Gastroesophageal sphincter (tissue), 3 donors: ENCODE results near the gene ANKRD52.

Source experiments
- EP300 ChIP-seq: sonication (generic); formaldehyde crosslinking; IDR thresholded peaks from one replicate; pipeline ENCODE4 v1.6.1; 2017; ENCODE audit warnings: antibody characterized with exemption, mild to moderate bottlenecking
- POLR2A ChIP-seq, 2 donors: fragments of 450-650 bp; IDR thresholded peaks; one replicate each; pipeline ENCODE4 v1.6.1; 2017; ENCODE audit warnings: antibody characterized with exemption in 2 of 2, mild to moderate bottlenecking in 2 of 2, moderate library complexity in 1 of 2
- TF ChIP-seq, protein P1 (sequence below), 4 experiments: fragments of 200-600 bp in 2 of 4; fragments of 450-650 bp in 2 of 4; sonication (generic) in 1 of 4; IDR thresholded peaks; one replicate each; pipeline ENCODE4 v1.5.1; 2017 to 2019; ENCODE audit warnings: antibody characterized with exemption in 4 of 4, mild to moderate bottlenecking in 2 of 4, moderate library complexity in 2 of 4

DNA sequence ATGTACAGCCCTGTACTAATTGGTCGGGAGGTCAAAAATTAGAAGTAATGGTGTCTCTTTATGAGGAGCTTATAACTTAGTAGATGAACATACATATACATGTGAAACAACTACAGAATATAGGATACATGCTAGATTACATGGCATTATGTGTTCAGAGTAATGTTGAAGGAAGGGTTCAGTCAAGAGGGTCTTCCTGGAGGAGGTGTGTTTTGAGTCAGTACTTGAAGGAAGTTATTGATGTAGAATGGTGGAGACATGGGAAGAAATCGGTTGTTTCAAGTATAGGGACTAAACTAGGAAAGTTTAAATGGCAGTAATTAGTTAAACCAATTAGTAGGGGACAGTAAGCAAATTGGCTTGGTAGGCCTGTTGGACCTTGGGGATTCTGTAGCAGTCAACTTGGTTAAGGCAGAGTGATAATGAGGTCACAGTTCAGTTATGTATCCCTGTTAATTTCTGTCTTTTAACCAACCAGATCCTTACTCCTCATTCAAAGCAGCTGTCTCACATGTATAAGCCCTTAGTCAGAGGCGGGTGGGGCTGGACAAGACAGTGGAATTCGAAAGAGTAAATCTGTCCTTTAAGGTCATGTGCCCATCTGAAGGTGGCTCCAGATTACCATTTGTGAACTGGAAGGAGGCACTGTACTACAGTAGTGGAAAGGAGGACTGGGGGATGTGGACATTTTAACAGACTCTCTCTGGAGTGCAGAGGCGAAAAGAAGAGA, 3.5 kb upstream of the ANKRD52 start:
- TF ChIP-seq POLR2A (IDR thresholded peaks at IDR 0.05): no peak
- TF ChIP-seq EP300: no peak
- TF ChIP-seq, protein P1, sequence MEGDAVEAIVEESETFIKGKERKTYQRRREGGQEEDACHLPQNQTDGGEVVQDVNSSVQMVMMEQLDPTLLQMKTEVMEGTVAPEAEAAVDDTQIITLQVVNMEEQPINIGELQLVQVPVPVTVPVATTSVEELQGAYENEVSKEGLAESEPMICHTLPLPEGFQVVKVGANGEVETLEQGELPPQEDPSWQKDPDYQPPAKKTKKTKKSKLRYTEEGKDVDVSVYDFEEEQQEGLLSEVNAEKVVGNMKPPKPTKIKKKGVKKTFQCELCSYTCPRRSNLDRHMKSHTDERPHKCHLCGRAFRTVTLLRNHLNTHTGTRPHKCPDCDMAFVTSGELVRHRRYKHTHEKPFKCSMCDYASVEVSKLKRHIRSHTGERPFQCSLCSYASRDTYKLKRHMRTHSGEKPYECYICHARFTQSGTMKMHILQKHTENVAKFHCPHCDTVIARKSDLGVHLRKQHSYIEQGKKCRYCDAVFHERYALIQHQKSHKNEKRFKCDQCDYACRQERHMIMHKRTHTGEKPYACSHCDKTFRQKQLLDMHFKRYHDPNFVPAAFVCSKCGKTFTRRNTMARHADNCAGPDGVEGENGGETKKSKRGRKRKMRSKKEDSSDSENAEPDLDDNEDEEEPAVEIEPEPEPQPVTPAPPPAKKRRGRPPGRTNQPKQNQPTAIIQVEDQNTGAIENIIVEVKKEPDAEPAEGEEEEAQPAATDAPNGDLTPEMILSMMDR (IDR thresholded peaks at IDR 0.05): no peak
